ENCODE measurements around the gene LZTR1.
A peak's percentile ranks its signal among the peaks of the same experiment; 100 is the strongest.

LZTR1 gene

DNA sequence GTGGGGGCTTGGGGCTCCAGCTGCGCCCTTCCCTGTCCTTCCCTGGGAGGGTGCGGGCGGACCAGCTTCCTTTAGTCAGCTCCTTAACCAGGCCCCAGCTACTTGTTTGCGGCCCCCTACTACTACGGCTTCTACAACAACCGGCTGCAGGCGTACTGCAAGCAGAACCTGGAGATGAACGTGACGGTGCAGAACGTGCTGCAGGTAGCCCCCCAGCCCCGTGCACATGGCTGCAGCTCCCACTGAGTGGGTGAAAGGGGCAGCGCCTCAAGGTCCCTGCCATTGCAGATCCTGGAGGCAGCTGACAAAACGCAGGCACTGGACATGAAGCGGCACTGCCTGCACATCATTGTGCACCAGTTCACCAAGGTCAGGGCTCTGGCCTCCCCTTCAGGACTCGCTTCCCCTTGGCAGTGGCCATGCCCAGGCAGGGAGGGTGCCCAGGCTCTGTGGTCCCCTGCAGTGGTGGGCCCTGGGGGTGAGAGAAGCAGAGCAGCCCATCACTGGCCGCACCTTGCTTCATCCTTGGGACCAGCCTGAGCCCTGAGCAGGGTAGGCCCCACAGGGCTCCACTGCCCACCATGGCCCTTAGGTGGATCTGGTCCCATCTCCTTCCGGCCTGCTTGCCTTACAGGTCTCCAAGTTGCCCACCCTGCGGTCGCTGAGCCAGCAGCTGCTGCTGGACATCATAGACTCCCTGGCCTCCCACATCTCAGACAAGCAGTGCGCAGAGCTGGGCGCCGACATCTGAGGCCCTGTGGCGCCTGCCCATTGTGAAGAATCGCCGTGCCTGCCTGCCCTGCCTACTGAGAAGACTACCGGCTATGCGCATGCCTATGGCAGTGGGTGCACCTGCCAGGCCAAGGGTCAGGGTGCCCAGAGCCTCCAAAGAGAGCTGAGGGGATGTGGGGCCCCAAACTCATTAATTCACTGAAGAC, 14.8 kb downstream of the LZTR1 start:
- Histone ChIP-seq H3K36me3 (replicated peaks in 1 of 2; ENCODE audit: control insufficient read depth in 2 of 2, insufficient read depth in 2 of 2, low read length in 2 of 2) (peaks cover 62 to 82% of the 10 kb centered on the region in 2 donors), H3K4me1 (ENCODE audit: control insufficient read depth in 2 of 2, insufficient read depth in 1 of 2, low read depth in 1 of 2, low read length in 2 of 2) (peaks cover 9 to 11% of the 10 kb centered on the region in 2 donors), H3K79me1 (ENCODE audit: low read depth, low read length) (peaks cover 15% of the 10 kb centered on the region), H3K14ac (ENCODE audit: low read length) (no peak overlapping the region), H3K4me3 (ENCODE audit: low read length in 2 of 2) (no peak overlapping the region), H2BK120ac (ENCODE audit: low read depth, low read length) (no peak overlapping the region), H3K23ac (ENCODE audit: low read depth, low read length, poor library complexity) (peak overlapping the region; percentile 80), H3K9me3 (replicated peaks in 1 of 2; ENCODE audit: control insufficient read depth in 2 of 2, insufficient read depth in 1 of 2, low read depth in 1 of 2, low read length in 2 of 2) (no peaks in the 10 kb centered on the region), H3K18ac (ENCODE audit: low read length) (peak overlapping the region; percentile 33), H2AK5ac (ENCODE audit: low read depth, low read length) (no peak overlapping the region), H4K91ac (ENCODE audit: low read depth, low read length, poor library complexity) (peak overlapping the region; percentile 22), H2AFZ (ENCODE audit: low read length) (no peak overlapping the region), H4K8ac (ENCODE audit: low read depth, low read length) (no peak overlapping the region), H3K27ac (replicated peaks; ENCODE audit: low read length) (no peak overlapping the region), H2BK5ac (ENCODE audit: low read length) (no peak overlapping the region), H3K4ac (ENCODE audit: low read length) (no peak overlapping the region), H3K9ac (ENCODE audit: low read depth, low read length, poor library complexity) (no peak overlapping the region), H2BK15ac (ENCODE audit: low read length) (no peak overlapping the region), H3K4me2 (ENCODE audit: insufficient read depth, low read length, poor library complexity, severe bottlenecking) (no peak overlapping the region), H3K27me3 (ENCODE audit: control insufficient read depth in 3 of 3, insufficient read depth in 3 of 3, low read depth in 1 of 3, low read length in 3 of 3) (no peaks in the 10 kb centered on the region), H2BK12ac (ENCODE audit: low read length) (no peak overlapping the region)
- no CpG with 5 or more reads among the region's 27 CpGs for WGBS, 2 donors (ENCODE audit: extremely low coverage in 2 of 2, insufficient read length in 2 of 2, insufficient replicate concordance in 1 of 2)
- no peak for DNase-seq (ENCODE audit: low spot score)

DNA sequence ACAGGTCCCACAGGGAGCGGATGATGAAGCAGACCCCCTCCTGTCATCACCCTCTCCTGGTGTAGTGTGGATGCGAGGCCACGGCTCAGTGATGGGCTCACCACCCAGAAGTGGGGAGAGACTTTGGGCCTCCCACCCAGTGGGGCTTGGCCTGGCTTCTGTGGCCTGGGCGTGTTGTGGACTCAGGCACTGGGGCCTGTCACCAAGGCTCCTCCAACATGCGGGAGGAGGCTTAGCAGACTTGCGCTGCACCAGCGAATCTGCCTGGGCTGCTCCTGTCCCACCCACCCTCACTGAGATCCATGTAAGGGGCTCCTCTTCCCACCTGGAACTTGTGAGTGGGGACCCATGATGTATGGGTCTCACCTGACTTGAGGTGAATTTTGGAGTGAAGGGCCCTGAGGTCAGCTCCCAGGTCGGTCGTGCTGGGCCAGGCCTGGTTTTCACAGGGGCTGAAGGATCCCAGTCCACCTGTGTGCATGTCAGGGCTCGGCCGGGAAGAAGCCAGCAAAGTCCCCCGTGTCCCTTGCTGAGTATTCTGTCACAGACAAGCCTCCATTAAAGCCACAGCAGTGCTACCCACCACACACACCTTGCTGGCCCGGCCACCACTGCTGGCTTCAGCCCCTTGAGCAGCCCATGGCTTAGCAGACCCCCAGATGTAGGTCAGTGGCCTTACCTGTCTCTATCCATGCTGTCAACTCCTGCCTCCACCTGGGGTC, 15.6 kb downstream of the LZTR1 start:
- Histone ChIP-seq H2AK5ac (ENCODE audit: low read depth, low read length) (no peak overlapping the region), H4K91ac (ENCODE audit: low read depth, low read length, poor library complexity) (peak overlapping the region; percentile 22), H3K4me1 (ENCODE audit: control insufficient read depth in 2 of 2, insufficient read depth in 1 of 2, low read depth in 1 of 2, low read length in 2 of 2) (peaks cover 10 to 12% of the 10 kb centered on the region in 2 donors), H3K4me2 (ENCODE audit: insufficient read depth, low read length, poor library complexity, severe bottlenecking) (no peak overlapping the region), H3K14ac (ENCODE audit: low read length) (no peak overlapping the region), H3K27me3 (ENCODE audit: control insufficient read depth in 3 of 3, insufficient read depth in 3 of 3, low read depth in 1 of 3, low read length in 3 of 3) (no peaks in the 10 kb centered on the region), H2BK120ac (ENCODE audit: low read depth, low read length) (no peak overlapping the region), H2BK12ac (ENCODE audit: low read length) (no peak overlapping the region), H3K9ac (ENCODE audit: low read depth, low read length, poor library complexity) (no peak overlapping the region), H3K18ac (ENCODE audit: low read length) (no peak overlapping the region), H3K4me3 (ENCODE audit: low read length in 2 of 2) (no peak overlapping the region), H3K27ac (replicated peaks; ENCODE audit: low read length) (no peak overlapping the region), H3K4ac (ENCODE audit: low read length) (no peak overlapping the region), H2AFZ (ENCODE audit: low read length) (no peak overlapping the region), H3K9me3 (replicated peaks in 1 of 2; ENCODE audit: control insufficient read depth in 2 of 2, insufficient read depth in 1 of 2, low read depth in 1 of 2, low read length in 2 of 2) (no peaks in the 10 kb centered on the region), H2BK15ac (ENCODE audit: low read length) (no peak overlapping the region), H4K8ac (ENCODE audit: low read depth, low read length) (no peak overlapping the region), H3K23ac (ENCODE audit: low read depth, low read length, poor library complexity) (peak overlapping the region; percentile 89), H2BK5ac (ENCODE audit: low read length) (no peak overlapping the region), H3K79me1 (ENCODE audit: low read depth, low read length) (peaks cover 15% of the 10 kb centered on the region), H3K36me3 (replicated peaks in 1 of 2; ENCODE audit: control insufficient read depth in 2 of 2, insufficient read depth in 2 of 2, low read length in 2 of 2) (peaks cover 54 to 73% of the 10 kb centered on the region in 2 donors)
- no peak for DNase-seq (ENCODE audit: low spot score)
- no CpG with 5 or more reads among the region's 13 CpGs for WGBS, 2 donors (ENCODE audit: extremely low coverage in 2 of 2, insufficient read length in 2 of 2, insufficient replicate concordance in 1 of 2)

DNA sequence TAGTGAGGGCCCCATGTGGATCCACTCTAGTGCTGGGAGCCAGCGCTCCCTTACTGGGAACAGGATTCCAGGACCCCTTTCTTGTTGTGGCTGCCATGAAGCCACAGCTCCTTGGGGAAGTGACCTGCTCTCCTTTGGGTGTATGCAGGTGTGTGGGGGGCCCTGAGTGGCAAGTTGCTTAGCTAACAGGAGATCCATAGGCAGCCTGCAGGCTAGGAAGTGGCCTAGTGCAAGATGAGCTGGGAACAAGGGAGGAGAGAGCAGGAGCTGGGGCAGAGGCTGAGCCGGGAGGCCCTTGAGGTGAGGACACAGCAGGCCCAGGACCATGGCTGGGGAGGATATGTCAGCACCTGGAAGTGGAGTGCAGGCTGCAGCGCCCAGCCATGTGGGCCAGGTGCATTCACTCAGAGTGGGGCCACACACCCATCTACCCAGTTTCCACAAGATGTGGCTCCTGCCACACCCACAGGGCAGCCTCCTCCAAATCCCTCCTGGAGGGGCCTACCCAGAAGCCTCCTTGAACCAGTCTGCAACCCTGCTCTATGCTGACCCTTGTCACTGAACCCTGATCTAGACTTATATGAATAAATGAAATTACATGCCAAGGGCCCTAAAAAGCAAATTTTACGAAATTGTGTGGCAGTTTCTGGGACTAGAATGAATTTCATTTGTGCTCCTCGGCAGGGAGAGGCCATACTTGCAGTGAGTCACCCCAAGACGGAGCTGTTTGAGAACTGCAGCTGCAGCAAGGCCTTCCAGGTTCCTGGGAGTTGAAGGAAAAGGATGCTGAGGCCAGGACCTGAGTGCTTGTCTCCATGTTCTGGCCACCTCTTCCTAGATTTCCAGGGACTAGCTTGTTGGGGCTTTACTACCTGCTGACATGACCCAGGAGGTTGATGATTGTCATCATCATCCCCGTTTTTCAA, 16.6 kb downstream of the LZTR1 start:
- Histone ChIP-seq H3K4ac (ENCODE audit: low read length) (no peak overlapping the region), H2BK5ac (ENCODE audit: low read length) (no peak overlapping the region), H3K9ac (ENCODE audit: low read depth, low read length, poor library complexity) (no peak overlapping the region), H3K79me1 (ENCODE audit: low read depth, low read length) (peaks cover 15% of the 10 kb centered on the region), H4K91ac (ENCODE audit: low read depth, low read length, poor library complexity) (no peak overlapping the region), H3K27ac (replicated peaks; ENCODE audit: low read length) (no peak overlapping the region), H3K4me3 (ENCODE audit: low read length in 2 of 2) (peak overlapping the region in 1 of 2 donors; percentile 31), H3K9me3 (replicated peaks in 1 of 2; ENCODE audit: control insufficient read depth in 2 of 2, insufficient read depth in 1 of 2, low read depth in 1 of 2, low read length in 2 of 2) (no peaks in the 10 kb centered on the region), H4K8ac (ENCODE audit: low read depth, low read length) (no peak overlapping the region), H2AFZ (ENCODE audit: low read length) (no peak overlapping the region), H3K18ac (ENCODE audit: low read length) (no peak overlapping the region), H3K4me1 (ENCODE audit: control insufficient read depth in 2 of 2, insufficient read depth in 1 of 2, low read depth in 1 of 2, low read length in 2 of 2) (peaks cover 14 to 20% of the 10 kb centered on the region in 2 donors), H2AK5ac (ENCODE audit: low read depth, low read length) (no peak overlapping the region), H2BK15ac (ENCODE audit: low read length) (no peak overlapping the region), H3K36me3 (replicated peaks in 1 of 2; ENCODE audit: control insufficient read depth in 2 of 2, insufficient read depth in 2 of 2, low read length in 2 of 2) (peaks cover 47 to 64% of the 10 kb centered on the region in 2 donors), H2BK12ac (ENCODE audit: low read length) (no peak overlapping the region), H3K14ac (ENCODE audit: low read length) (no peak overlapping the region), H2BK120ac (ENCODE audit: low read depth, low read length) (no peak overlapping the region), H3K23ac (ENCODE audit: low read depth, low read length, poor library complexity) (no peak overlapping the region), H3K27me3 (ENCODE audit: control insufficient read depth in 3 of 3, insufficient read depth in 3 of 3, low read depth in 1 of 3, low read length in 3 of 3) (no peaks in the 10 kb centered on the region), H3K4me2 (ENCODE audit: insufficient read depth, low read length, poor library complexity, severe bottlenecking) (no peak overlapping the region)
- no peak for DNase-seq (ENCODE audit: low spot score)
- no CpG with 5 or more reads among the region's 7 CpGs for WGBS, 2 donors (ENCODE audit: extremely low coverage in 2 of 2, insufficient read length in 2 of 2, insufficient replicate concordance in 1 of 2)
